Measurements from ENCODE around the gene ITGA11. TPM values are rescaled to one million over a fixed set of nuclear protein-coding genes. Genes with fewer than 3 reads are reported as not detected.

Gene ITGA11
- total and polyA plus RNA-seq, 2 donors (not counting 1 experiment from before 2014, with no cell fraction given) = 21.5 to 29.6 TPM

DNA sequence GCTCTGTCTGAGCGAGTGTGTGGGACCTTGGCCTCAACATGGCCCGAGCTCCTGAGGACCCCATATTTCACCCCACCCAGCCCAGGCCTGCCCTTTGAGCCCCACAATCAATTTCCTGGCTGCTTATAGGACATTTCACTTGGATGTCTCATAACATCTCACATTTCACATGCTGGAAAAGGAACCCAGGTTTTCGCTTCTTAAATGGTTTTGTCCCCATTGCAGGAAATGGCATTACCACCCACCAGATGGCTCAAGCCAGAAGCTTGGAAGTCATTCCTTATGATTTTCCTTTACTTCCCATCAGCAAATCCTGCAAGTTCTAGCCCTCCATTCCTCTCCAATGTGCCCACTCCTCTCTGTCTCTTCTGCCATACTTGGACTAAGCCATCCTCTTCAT lies 14.9 kb downstream of the ITGA11 start:
- DNase-seq (ENCODE audit: low read depth in 2 of 2) = no peak
- Histone ChIP-seq H3K27ac (ENCODE audit: insufficient read depth, low read length) (no peak overlapping the region), H2AFZ (ENCODE audit: low read length) (no peak overlapping the region), H3K9ac (ENCODE audit: insufficient read depth, low read length) (no peak overlapping the region), H3K27me3 (ENCODE audit: control insufficient read depth, insufficient read depth, low read length) (no peaks in the 10 kb centered on the region), H3K9me3 (ENCODE audit: control insufficient read depth, insufficient read depth, low read depth, low read length) (no peaks in the 10 kb centered on the region), H3K4me3 (replicated peaks in 1 of 4; ENCODE audit: control extremely low read depth in 1 of 4, insufficient read depth in 1 of 4, low read depth in 3 of 4, low read length in 4 of 4) (no peak overlapping the region), H3K79me2 (ENCODE audit: control insufficient read depth, insufficient read depth, low read length) (no peaks in the 10 kb centered on the region), H3K36me3 (ENCODE audit: control insufficient read depth, insufficient read depth, low read length) (no peaks in the 10 kb centered on the region), H3K4me2 (ENCODE audit: extremely low read depth, insufficient read depth, low read length) (no peak overlapping the region), H4K20me1 (ENCODE audit: control insufficient read depth, extremely low read depth, insufficient read depth, low read length) (no peaks in the 10 kb centered on the region), H3K4me1 (ENCODE audit: control insufficient read depth, extremely low read depth, insufficient read depth, low read length) (peaks cover 13% of the 10 kb centered on the region)
- TF ChIP-seq, protein P1, sequence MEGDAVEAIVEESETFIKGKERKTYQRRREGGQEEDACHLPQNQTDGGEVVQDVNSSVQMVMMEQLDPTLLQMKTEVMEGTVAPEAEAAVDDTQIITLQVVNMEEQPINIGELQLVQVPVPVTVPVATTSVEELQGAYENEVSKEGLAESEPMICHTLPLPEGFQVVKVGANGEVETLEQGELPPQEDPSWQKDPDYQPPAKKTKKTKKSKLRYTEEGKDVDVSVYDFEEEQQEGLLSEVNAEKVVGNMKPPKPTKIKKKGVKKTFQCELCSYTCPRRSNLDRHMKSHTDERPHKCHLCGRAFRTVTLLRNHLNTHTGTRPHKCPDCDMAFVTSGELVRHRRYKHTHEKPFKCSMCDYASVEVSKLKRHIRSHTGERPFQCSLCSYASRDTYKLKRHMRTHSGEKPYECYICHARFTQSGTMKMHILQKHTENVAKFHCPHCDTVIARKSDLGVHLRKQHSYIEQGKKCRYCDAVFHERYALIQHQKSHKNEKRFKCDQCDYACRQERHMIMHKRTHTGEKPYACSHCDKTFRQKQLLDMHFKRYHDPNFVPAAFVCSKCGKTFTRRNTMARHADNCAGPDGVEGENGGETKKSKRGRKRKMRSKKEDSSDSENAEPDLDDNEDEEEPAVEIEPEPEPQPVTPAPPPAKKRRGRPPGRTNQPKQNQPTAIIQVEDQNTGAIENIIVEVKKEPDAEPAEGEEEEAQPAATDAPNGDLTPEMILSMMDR (conservative IDR thresholded peaks at IDR 0.05 in 1 of 2, IDR thresholded peaks at IDR 0.05 in 1 of 2; ENCODE audit: low read depth in 1 of 2, low read length in 2 of 2) = no peak
- TF ChIP-seq EZH2 (IDR thresholded peaks at IDR 0.05; ENCODE audit: low read length, missing control alignments) = no peak

DNA sequence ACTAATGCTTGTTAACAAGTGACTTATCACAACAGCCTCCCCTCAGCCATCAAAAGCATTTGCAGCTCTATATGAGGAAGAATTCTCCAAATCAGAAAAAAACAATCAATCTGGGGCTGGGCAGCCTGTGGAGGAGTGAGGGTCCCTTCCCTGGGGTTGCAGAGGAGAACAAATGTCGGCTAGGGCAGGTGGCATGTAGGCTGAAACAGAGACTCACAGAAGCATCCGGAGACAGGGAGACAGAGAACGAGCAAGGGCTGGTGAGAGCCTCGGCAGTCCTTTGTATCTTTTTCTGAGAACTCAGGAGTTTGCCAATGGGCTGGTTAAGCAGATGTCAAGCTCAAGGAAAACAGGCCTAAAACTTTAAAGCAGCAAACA lies 15.8 kb downstream of the ITGA11 start:
- H3K27ac ChIP-seq (ENCODE audit: insufficient read depth, low read length) = no peak overlapping the region
- peaks cover 10% of the 10 kb centered on the region for H3K4me1 ChIP-seq (ENCODE audit: control insufficient read depth, extremely low read depth, insufficient read depth, low read length)
- TF ChIP-seq, protein P1 (conservative IDR thresholded peaks at IDR 0.05 in 1 of 2, IDR thresholded peaks at IDR 0.05 in 1 of 2; ENCODE audit: low read depth in 1 of 2, low read length in 2 of 2) = no peak
- H3K9ac ChIP-seq (ENCODE audit: insufficient read depth, low read length) = no peak overlapping the region
- no peaks in the 10 kb centered on the region for H3K9me3 ChIP-seq (ENCODE audit: control insufficient read depth, insufficient read depth, low read depth, low read length)
- no peak for DNase-seq (ENCODE audit: low read depth in 2 of 2)
- peaks cover 2% of the 10 kb centered on the region for H3K27me3 ChIP-seq (ENCODE audit: control insufficient read depth, insufficient read depth, low read length)
- no peaks in the 10 kb centered on the region for H3K36me3 ChIP-seq (ENCODE audit: control insufficient read depth, insufficient read depth, low read length)
- H2AFZ ChIP-seq (ENCODE audit: low read length) = no peak overlapping the region
- no peaks in the 10 kb centered on the region for H3K79me2 ChIP-seq (ENCODE audit: control insufficient read depth, insufficient read depth, low read length)
- H4K20me1 ChIP-seq (ENCODE audit: control insufficient read depth, extremely low read depth, insufficient read depth, low read length) = no peaks in the 10 kb centered on the region
- no peak overlapping the region for H3K4me2 ChIP-seq (ENCODE audit: extremely low read depth, insufficient read depth, low read length)
- H3K4me3 ChIP-seq (replicated peaks in 1 of 4; ENCODE audit: control extremely low read depth in 1 of 4, insufficient read depth in 1 of 4, low read depth in 3 of 4, low read length in 4 of 4) = no peak overlapping the region

DNA sequence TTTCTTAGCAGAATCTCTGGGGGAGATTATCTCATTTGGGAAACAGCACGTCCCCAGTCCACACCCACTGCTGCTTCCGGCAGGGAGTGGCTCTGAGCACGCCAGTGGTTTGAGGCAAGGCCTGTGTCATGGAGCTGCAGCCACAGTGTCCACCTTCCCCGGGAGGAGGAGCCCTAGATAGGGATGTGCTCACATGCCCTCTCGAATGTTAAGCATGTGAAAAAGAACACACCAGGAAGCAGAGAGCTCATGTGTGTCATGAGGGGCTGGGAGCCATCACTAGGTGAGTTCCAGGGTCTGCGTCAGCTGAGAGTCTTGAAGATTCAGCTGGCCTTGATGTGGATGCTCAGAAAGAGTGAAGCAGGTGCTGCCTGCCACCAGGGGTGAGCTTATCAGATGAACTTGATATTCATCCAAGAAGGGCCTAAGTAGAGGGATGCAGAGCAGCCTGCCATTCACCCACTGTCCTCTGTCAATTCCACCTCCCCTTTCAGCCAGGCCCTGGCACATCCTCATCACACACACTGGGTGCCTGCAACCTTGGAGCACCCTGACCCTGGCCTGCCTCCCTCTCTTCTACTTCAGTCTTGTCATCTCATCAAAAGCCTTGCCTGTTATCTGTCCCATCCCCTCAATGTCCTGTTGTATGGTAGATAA lies 16.3 kb downstream of the ITGA11 start:
- Histone ChIP-seq H2AFZ (ENCODE audit: low read length) (no peak overlapping the region), H3K9me3 (ENCODE audit: control insufficient read depth, insufficient read depth, low read depth, low read length) (no peaks in the 10 kb centered on the region), H3K4me2 (ENCODE audit: extremely low read depth, insufficient read depth, low read length) (no peak overlapping the region), H3K4me1 (ENCODE audit: control insufficient read depth, extremely low read depth, insufficient read depth, low read length) (peaks cover 10% of the 10 kb centered on the region), H3K79me2 (ENCODE audit: control insufficient read depth, insufficient read depth, low read length) (no peaks in the 10 kb centered on the region), H3K36me3 (ENCODE audit: control insufficient read depth, insufficient read depth, low read length) (no peaks in the 10 kb centered on the region), H3K9ac (ENCODE audit: insufficient read depth, low read length) (no peak overlapping the region), H3K27ac (ENCODE audit: insufficient read depth, low read length) (no peak overlapping the region), H3K27me3 (ENCODE audit: control insufficient read depth, insufficient read depth, low read length) (peaks cover 2% of the 10 kb centered on the region), H4K20me1 (ENCODE audit: control insufficient read depth, extremely low read depth, insufficient read depth, low read length) (no peaks in the 10 kb centered on the region), H3K4me3 (replicated peaks in 1 of 4; ENCODE audit: control extremely low read depth in 1 of 4, insufficient read depth in 1 of 4, low read depth in 3 of 4, low read length in 4 of 4) (no peak overlapping the region)
- DNase-seq (ENCODE audit: low read depth in 2 of 2) = no peak
- TF ChIP-seq EZH2 (IDR thresholded peaks at IDR 0.05; ENCODE audit: low read length, missing control alignments) = no peak
- TF ChIP-seq, protein P1 (conservative IDR thresholded peaks at IDR 0.05 in 1 of 2, IDR thresholded peaks at IDR 0.05 in 1 of 2; ENCODE audit: low read depth in 1 of 2, low read length in 2 of 2) = no peak

All from fibroblast of lung (primary cell).